GM12878 (cell line): Measurements from ENCODE around the gene TSC22D1. TPM values are rescaled to one million over a fixed set of nuclear protein-coding genes. Genes with fewer than 3 reads are reported as not detected.

Source experiments
- ATAC-seq: fragments of 200-7000 bp; cut with Tn5 transposase; 3 replicates; pipeline ENCODE4 v1.9.1; 2020; ENCODE audit warnings: mild to moderate bottlenecking, moderate library complexity
- BruUV-seq: library from RNA; stranded (reverse); fragments of 400-500 nt; replicated peaks from 2 replicates; lab custom pipeline; 2021; lab: Mats Ljungman, UMichigan
- CTCF ChIA-PET: fragments of 300-600 bp; sonication (Branson Sonifier 250); formaldehyde crosslinking; extraction: SDS; loops from one replicate; lab custom pipeline; 2021; ENCODE audit warnings: inconsistent platforms; lab: Yijun Ruan, JAX
- POLR2A ChIA-PET: fragments of 350-600 bp; formaldehyde crosslinking; extraction: SDS; loops from one replicate; lab custom pipeline; 2021; ENCODE audit warnings: inconsistent platforms; lab: Charles Lee
- RAD21 ChIA-PET: fragments of 300-600 bp; sonication (Branson Sonifier 250); formaldehyde crosslinking; loops from one replicate; lab custom pipeline; 2023; ENCODE audit warnings: antibody characterized with exemption; ENCODE audit not compliant: unreplicated experiment; lab: Charles Lee
- SMC1A ChIA-PET: fragments of 300-600 bp; sonication (Branson Sonifier 250); formaldehyde crosslinking; loops from one replicate; lab custom pipeline; 2023; ENCODE audit not compliant: unreplicated experiment, uncharacterized antibody; lab: Charles Lee
- DNase-seq: peaks from one replicate; pipeline ENCODE4 v3.0.0-alpha.2; 2011; ENCODE audit warnings: low read depth, low spot score
- FAIRE-seq: peaks from 3 replicates; lab custom pipeline; 2011; peaks lifted over from hg19 to GRCh38; lab: Jason Lieb, UNC
- H2AFZ ChIP-seq: 2 replicates; pipeline ENCODE4 v1.6.0; 2011; ENCODE audit warnings: low read depth, low read length, control low read depth; ENCODE audit not compliant: control insufficient read depth
- H3K27ac ChIP-seq: 2 replicates; pipeline ENCODE4 v1.5.1; 2011; ENCODE audit warnings: control low read depth; ENCODE audit not compliant: control insufficient read depth, insufficient read depth
- H3K27me3 ChIP-seq, 2 experiments: replicated peaks in 1 of 2; 2 replicates each; pipeline versions ENCODE4 v1.6.0 to v1.6.1; 2011; ENCODE audit warnings: low read length in 1 of 2; ENCODE audit not compliant: control insufficient read depth in 2 of 2, insufficient read depth in 2 of 2
- H3K36me3 ChIP-seq, 2 experiments: 2 replicates each; pipeline ENCODE4 v1.5.1; 2011; ENCODE audit warnings: low read length in 1 of 2; ENCODE audit not compliant: control insufficient read depth in 2 of 2, insufficient read depth in 2 of 2
- H3K4me1 ChIP-seq: 2 replicates; pipeline ENCODE4 v1.6.1; 2011; ENCODE audit warnings: mild to moderate bottlenecking, low read length, moderate library complexity, mixed read lengths; ENCODE audit not compliant: control insufficient read depth, insufficient read depth
- H3K4me2 ChIP-seq: 2 replicates; pipeline ENCODE4 v1.6.0; 2011; ENCODE audit warnings: control low read depth; ENCODE audit not compliant: control insufficient read depth, insufficient read depth
- H3K4me3 ChIP-seq: fragments of 200-600 bp; sonication (generic); 2 replicates; pipeline ENCODE4 v1.5.1; 2016
- H3K79me2 ChIP-seq: 2 replicates; pipeline ENCODE4 v1.6.0; 2011; ENCODE audit warnings: low read length; ENCODE audit not compliant: control insufficient read depth, insufficient read depth
- H3K9ac ChIP-seq: 2 replicates; pipeline ENCODE4 v1.8.0; 2011; ENCODE audit warnings: low read length, control low read depth, mixed read lengths; ENCODE audit not compliant: control insufficient read depth, insufficient read depth
- H3K9me3 ChIP-seq: replicated peaks from 3 replicates; pipeline ENCODE4 v1.5.1; 2011; ENCODE audit warnings: mild to moderate bottlenecking, low read length; ENCODE audit not compliant: control insufficient read depth, insufficient read depth
- H4K20me1 ChIP-seq: 2 replicates; pipeline ENCODE4 v1.6.0; 2011; ENCODE audit not compliant: control insufficient read depth, insufficient read depth
- BACH1 ChIP-seq: fragments of 450-650 bp; IDR thresholded peaks from 2 replicates; pipeline ENCODE4 v1.6.1; 2017; ENCODE audit warnings: mild to moderate bottlenecking, borderline replicate concordance
- CBX3 ChIP-seq: fragments of 200-600 bp; sonication (generic); IDR thresholded peaks from 2 replicates; pipeline ENCODE4 v1.6.1; 2016; ENCODE audit warnings: low read depth, borderline replicate concordance
- CREB1 ChIP-seq: IDR thresholded peaks from 2 replicates; pipeline ENCODE4 v1.6.1; 2012; ENCODE audit warnings: low read depth, mild to moderate bottlenecking, inconsistent platforms
- DPF2 ChIP-seq: fragments of 450-650 bp; IDR thresholded peaks from 2 replicates; pipeline ENCODE4 v1.6.1; 2017; ENCODE audit warnings: mild to moderate bottlenecking
- E2F8 ChIP-seq: fragments of 450-650 bp; IDR thresholded peaks from 2 replicates; pipeline ENCODE4 v1.6.1; 2018; ENCODE audit warnings: mild to moderate bottlenecking, low read depth, moderate library complexity; ENCODE audit not compliant: partially characterized antibody
- EZH2 ChIP-seq: IDR thresholded peaks from 2 replicates; pipeline ENCODE4 v1.6.1; 2012; ENCODE audit warnings: low read depth, mild to moderate bottlenecking, control low read depth, inconsistent platforms, low read length, borderline replicate concordance; ENCODE audit not compliant: control insufficient read depth
- JUNB ChIP-seq: IDR thresholded peaks from 2 replicates; pipeline ENCODE4 v1.6.1; 2016; ENCODE audit warnings: antibody characterized with exemption, mild to moderate bottlenecking
- NFIC ChIP-seq: IDR thresholded peaks from 2 replicates; pipeline ENCODE4 v1.6.1; 2012; ENCODE audit warnings: low read depth, mild to moderate bottlenecking, inconsistent platforms, low read length, moderate library complexity
- PML ChIP-seq: IDR thresholded peaks from 2 replicates; pipeline ENCODE4 v1.6.1; 2012; ENCODE audit warnings: low read length, inconsistent platforms
- SMAD5 ChIP-seq: IDR thresholded peaks from 2 replicates; pipeline ENCODE4 v1.6.1; 2016; ENCODE audit warnings: antibody characterized with exemption, low read depth
- STAT3 ChIP-seq: IDR thresholded peaks from 2 replicates; pipeline ENCODE4 v1.6.1; 2011; ENCODE audit warnings: low read depth, low read length, improper control_type of control experiment
- WGBS: methylation state at CpG from one replicate; pipeline ENCODE4 v1.1.6; 2016; ENCODE audit warnings: low lambda C conversion rate; ENCODE audit not compliant: insufficient replicate concordance, insufficient coverage; ENCODE audit errors: missing lambda C conversion rate; 5-methylcytosine and 5-hydroxymethylcytosine counted together
- in situ Hi-C: fragments of 300-500 bp; cut with MboI; formaldehyde crosslinking; loops from 9 replicates; pipeline ENCODE4 v1.14.3; 2018; ENCODE audit warnings: mixed read lengths
- intact Hi-C: fragments of 100-400 bp; cut with micrococcal nuclease; formaldehyde crosslinking; loops from one replicate; pipeline ENCODE4 v1.14.2; 2022; ENCODE audit not compliant: unreplicated experiment
- polyA plus RNA-seq, 11 experiments: library from polyadenylated mRNA; depleted of rRNA in 4 of 11; unstranded in 6 of 11; stranded (reverse) in 5 of 11; fragments of >200 nt; fragmentation: Nextera tagmentation in 4 of 11; fragmentation: Illumina TruSeq in 1 of 11; extraction: Ambion mirVana in 4 of 11; extraction: Trizol in 1 of 11; gene quantifications; 1 replicate in 1 of 11; 2 replicates in 10 of 11; pipeline versions ENCODE4 v1.2.1 to v1.2.3, GENCODE V29; 2011 to 2016; ENCODE audit warnings: inconsistent platforms in 2 of 11, missing spikeins in 2 of 11, low read depth in 1 of 11
- total RNA-seq, 4 experiments: library from RNA; depleted of rRNA in 3 of 4; stranded (reverse); fragments of >200 nt in 3 of 4; fragmentation: Illumina TruSeq in 1 of 4; extraction: Trizol in 1 of 4; gene quantifications; 2 replicates each; pipeline versions ENCODE4 v1.2.1 to v1.2.3, GENCODE V29; 2013 to 2021
- TF ChIP-seq, protein P1 (sequence below): IDR thresholded peaks from 2 replicates; pipeline ENCODE4 v1.6.1; 2012; ENCODE audit warnings: low read length, inconsistent platforms

Gene TSC22D1
- total and polyA plus RNA-seq, 10 of the 15 experiments (the other 5 are each of a cell fraction or from before 2014, with no cell fraction given): 0.37 to 15.7 (median 7.5) TPM

DNA sequence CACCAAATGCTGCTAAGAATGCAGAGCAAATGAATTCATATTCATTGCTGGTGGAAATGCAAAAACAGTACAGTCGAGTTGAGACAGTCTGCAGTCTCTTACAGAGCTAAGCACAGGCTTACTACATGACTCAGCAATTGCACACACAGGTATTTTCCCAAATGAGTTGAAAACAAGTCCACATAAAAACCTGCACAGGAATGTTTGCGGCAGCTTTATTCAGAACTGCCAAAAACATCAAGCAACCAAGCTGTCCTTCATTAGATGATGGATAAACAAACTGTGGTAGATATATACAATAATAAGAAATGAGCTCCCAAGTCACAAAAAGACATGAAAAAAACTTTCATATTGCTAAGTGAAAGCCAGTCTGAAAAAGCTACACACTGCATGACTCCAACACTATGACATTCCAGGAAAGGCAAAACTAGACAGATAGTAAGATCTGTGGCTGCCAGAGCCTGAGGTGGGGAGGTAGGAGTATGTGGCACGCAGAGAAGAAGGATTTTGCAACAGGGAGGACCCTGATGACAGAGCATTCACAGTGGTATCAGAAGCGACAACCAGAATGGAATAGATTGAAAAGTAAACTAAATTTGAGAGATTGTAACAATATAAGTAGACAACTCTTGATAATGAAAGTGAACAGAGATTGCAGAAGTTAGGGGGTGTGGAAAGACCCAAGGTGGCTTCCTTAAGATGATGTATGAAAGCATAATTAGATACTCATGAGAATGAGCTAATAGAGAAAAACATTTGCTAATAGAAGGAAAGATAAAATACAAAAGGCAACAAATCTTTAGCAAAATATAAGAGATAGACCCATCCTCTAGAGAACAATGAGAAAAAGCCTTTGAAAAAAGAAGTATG is 52.7 kb downstream of the TSC22D1 start:
- Histone ChIP-seq H2AFZ (peak overlapping the region; percentile 30), H3K4me2 (peak overlapping the region; percentile 40), H3K79me2 (no peaks in the 10 kb centered on the region), H3K4me3 (0 out of 2 replicates have a peak overlapping the region, but pooled peaks have one; percentile 22), H3K27me3 (no peaks in the 10 kb centered on the region), H3K9me3 (no peaks in the 10 kb centered on the region), H3K27ac (peak overlapping the region; percentile 15; the same call in 1 of the 2 replicates), H4K20me1 (no peaks in the 10 kb centered on the region), H3K9ac (no peak overlapping the region), H3K4me1 (no peaks in the 10 kb centered on the region), H3K36me3 (no peaks in the 10 kb centered on the region)
- SMC1A ChIA-PET: interaction anchor here (0.6 to 0.8 kb wide), 2 partner anchors 40 to 1607 kb away, joined by 3 to 4 read pairs; no protein-coding TSS in a partner anchor
- POLR2A ChIA-PET: interaction anchor here (0.6 kb wide), 1 partner anchor 47 kb away, joined by 5 read pairs; no protein-coding TSS in a partner anchor
- CTCF ChIA-PET: interaction anchor here (0.7 to 1.2 kb wide), 3 partner anchors 40 to 474 kb away, joined by 3 to 4 read pairs (median 3); no protein-coding TSS in a partner anchor
- RAD21 ChIA-PET: no interaction called here
- intact Hi-C loops (no loop called here), in situ Hi-C loops (no loop called here)
- BruUV-seq: no TSS peak
- FAIRE-seq: peak; percentile 41
- peak; percentile 7 for DNase-seq
- ATAC-seq: peak; percentile 61
- 40% methylated on average over 4 of the region's 4 CpGs for WGBS
- TF ChIP-seq STAT3 (no peak), E2F8 (no peak), BACH1 (peak; percentile 61; the same call in 1 of the 2 replicates), CBX3 (no peak), PML (no peak), DPF2 (no peak), SMAD5 (no peak), NFIC (peak; percentile 27; the same call in 1 of the 2 replicates), CREB1 (peak; percentile 40; the same call in 1 of the 2 replicates), EZH2 (no peak), JUNB (peak; percentile 29; the same call in 1 of the 2 replicates)
- TF ChIP-seq, protein P1, sequence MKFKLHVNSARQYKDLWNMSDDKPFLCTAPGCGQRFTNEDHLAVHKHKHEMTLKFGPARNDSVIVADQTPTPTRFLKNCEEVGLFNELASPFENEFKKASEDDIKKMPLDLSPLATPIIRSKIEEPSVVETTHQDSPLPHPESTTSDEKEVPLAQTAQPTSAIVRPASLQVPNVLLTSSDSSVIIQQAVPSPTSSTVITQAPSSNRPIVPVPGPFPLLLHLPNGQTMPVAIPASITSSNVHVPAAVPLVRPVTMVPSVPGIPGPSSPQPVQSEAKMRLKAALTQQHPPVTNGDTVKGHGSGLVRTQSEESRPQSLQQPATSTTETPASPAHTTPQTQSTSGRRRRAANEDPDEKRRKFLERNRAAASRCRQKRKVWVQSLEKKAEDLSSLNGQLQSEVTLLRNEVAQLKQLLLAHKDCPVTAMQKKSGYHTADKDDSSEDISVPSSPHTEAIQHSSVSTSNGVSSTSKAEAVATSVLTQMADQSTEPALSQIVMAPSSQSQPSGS: peak; percentile 60
